ENCODE data around the gene ARHGDIA.
A peak's percentile ranks its signal among the peaks of the same experiment; 100 is the strongest.
"Not testable (repeated sequence)": the region's sequence is repeated elsewhere in the genome, so short reads cannot be mapped to it uniquely, and the experiment has no call there.

ARHGDIA gene

GRCh38 chr17:81870981-81871386 lies at the start of gene ARHGDIA:
Gene ARHGDIA, minus strand, starts transcription at chr17:81871337. Its CDS starts 1,407 bp downstream, at chr17:81869930.
- TF ChIP-seq, protein P1, sequence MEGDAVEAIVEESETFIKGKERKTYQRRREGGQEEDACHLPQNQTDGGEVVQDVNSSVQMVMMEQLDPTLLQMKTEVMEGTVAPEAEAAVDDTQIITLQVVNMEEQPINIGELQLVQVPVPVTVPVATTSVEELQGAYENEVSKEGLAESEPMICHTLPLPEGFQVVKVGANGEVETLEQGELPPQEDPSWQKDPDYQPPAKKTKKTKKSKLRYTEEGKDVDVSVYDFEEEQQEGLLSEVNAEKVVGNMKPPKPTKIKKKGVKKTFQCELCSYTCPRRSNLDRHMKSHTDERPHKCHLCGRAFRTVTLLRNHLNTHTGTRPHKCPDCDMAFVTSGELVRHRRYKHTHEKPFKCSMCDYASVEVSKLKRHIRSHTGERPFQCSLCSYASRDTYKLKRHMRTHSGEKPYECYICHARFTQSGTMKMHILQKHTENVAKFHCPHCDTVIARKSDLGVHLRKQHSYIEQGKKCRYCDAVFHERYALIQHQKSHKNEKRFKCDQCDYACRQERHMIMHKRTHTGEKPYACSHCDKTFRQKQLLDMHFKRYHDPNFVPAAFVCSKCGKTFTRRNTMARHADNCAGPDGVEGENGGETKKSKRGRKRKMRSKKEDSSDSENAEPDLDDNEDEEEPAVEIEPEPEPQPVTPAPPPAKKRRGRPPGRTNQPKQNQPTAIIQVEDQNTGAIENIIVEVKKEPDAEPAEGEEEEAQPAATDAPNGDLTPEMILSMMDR (IDR thresholded peaks at IDR 0.05; ENCODE audit: insufficient read depth, low read depth, low read length, missing control alignments): no peak
- peak within 1 kb of the TSS; percentile 68 for H3K4me3 ChIP-seq (ENCODE audit: low read length)
- no peak for DNase-seq (ENCODE audit: low read depth)

DNA sequence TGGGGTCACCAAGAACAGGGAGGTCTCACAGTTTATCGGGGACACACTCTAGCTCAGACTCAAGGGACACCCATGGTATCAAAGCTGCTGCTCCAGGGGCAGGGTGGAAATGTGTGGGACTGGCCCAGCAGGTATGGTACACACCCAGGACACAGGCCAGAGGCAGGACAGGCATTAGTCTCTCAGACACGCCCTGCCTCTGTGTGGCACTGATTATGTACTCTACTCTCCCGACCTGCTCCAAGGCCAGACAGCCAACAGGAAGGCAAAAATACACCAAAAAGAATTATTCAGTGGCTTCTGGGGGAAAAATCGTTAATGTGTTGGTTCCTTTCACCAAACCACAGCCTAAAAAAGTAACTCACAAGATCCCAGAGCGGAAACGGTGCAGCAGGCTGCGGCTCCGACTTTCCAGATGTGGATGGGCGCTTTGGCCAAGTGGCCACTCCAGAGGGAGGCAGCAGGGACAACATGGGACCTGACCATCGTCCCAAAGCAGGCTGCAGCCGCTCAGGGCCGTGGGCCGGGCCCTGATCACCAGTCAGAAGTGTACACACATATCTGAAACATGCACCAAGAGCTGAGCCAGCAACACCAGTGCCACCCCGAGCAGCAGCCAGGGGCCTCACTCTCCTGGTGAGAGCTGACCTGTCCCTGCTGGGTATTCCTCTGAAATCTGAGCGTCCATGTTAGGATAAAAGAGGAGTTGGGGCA lies 47.9 kb upstream of the ARHGDIA start:
- no peak overlapping the region for H3K4me3 ChIP-seq (ENCODE audit: low read length)
- TF ChIP-seq, protein P1 (IDR thresholded peaks at IDR 0.05; ENCODE audit: insufficient read depth, low read depth, low read length, missing control alignments): no peak
- DNase-seq (ENCODE audit: low read depth): peak; percentile 51

GRCh38 chr17:81918333-81918669 lies 47.2 kb upstream of the ARHGDIA start:
- H3K4me3 ChIP-seq (ENCODE audit: low read length): not testable (repeated sequence)

DNA sequence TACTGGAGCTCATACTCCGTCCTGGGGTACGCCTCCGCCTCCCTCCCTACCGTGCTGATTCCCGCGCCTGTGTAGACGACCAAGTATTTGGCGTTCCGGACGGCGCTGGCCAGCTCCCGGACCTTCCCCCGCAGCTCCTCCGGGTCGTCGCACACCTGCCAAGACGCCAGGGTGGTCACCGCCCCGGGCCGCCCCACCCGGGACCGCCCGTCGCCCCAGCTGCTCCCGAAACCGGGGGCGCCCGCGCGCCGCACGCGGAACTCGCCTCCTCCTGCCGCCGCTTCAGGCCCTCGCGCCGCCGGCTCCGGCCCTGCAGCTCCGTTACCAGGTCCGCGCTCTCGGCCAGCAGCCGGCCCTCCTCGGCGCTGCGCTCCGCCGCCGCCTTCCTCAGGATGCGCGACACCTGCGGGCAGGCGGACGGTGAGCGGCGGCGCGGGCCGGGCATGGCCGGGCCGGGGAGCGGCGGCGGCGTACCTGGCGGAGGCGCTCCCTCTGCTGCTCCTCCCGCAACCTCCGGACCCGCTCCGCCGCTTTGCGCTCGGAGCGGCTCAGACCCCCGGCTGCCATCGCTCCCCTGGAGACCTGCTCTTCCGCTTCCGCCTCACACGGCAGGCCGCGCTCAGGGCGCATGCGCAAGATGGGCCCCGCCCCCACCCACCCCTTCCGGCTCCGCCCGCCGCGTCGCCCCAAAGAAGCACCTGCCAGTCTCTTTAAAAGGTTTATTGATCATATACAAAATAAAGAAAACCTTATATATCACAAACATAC lies 46.6 kb upstream of the ARHGDIA start, which contains the start of gene SIRT7:
TSS of gene SIRT7 (minus strand) at position 612 of the 768 bp plus-strand sequence. CDS start at position 567, 45 bp downstream.
- peak within 1 kb of the TSS; percentile 59 for H3K4me3 ChIP-seq (ENCODE audit: low read length)
- TF ChIP-seq, protein P1 (IDR thresholded peaks at IDR 0.05; ENCODE audit: insufficient read depth, low read depth, low read length, missing control alignments): no peak
- peak; percentile 76 for DNase-seq (ENCODE audit: low read depth)

More at GRCh38 chr17:81918333-81918669, 47.2 kb upstream of the ARHGDIA start:
- not testable (repeated sequence) for DNase-seq (ENCODE audit: low read depth)

- TF ChIP-seq, protein P1 (IDR thresholded peaks at IDR 0.05; ENCODE audit: insufficient read depth, low read depth, low read length, missing control alignments): no peak
- DNase-seq (ENCODE audit: low read depth): peak; percentile 93
- peak overlapping the region; percentile 59 for H3K4me3 ChIP-seq (ENCODE audit: low read length)
Observed at GRCh38 chr17:81916234-81917001, 45.3 kb upstream of the ARHGDIA start.

DNA sequence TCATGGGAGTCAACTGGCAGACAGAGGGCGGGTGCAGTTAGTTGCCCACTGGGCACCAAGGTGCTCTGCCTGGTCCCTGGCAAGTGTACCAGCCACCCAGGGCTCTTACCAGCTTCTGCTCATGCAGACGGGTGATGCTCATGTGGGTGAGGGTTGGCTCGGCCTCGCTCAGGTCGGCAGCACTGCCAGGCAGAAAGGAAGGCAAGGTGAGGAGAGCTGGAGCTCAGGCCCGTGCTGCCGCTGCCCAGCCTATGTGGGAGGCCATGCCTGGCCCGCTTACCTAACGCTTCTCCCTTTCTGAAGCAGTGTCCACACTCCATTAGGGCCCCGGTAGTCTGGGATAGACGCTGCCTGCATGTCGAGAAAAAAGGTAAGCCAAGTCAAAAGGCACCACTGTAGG lies 44.2 kb upstream of the ARHGDIA start:
- no peak overlapping the region for H3K4me3 ChIP-seq (ENCODE audit: low read length)
- TF ChIP-seq, protein P1 (IDR thresholded peaks at IDR 0.05; ENCODE audit: insufficient read depth, low read depth, low read length, missing control alignments): no peak
- DNase-seq (ENCODE audit: low read depth): no peak
